HL-60 (cell line): Measurements from ENCODE around the gene OR10AD1.

Source experiments
- CTCF ChIP-seq: IDR thresholded peaks from one replicate; pipeline ENCODE4 v1.5.1; 2011; ENCODE audit warnings: low read length, control low read depth, inconsistent platforms; ENCODE audit not compliant: insufficient read depth
- GABPA ChIP-seq: IDR thresholded peaks from 2 replicates; pipeline ENCODE4 v1.6.1; 2012; ENCODE audit warnings: low read depth
- REST ChIP-seq: IDR thresholded peaks from 2 replicates; pipeline ENCODE4 v1.6.1; 2012; ENCODE audit warnings: low read depth; ENCODE audit not compliant: insufficient replicate concordance

GRCh38 chr12:48187916-48188695, 15.0 kb downstream of the OR10AD1 start:
- TF ChIP-seq CTCF (no peak), GABPA (no peak), REST (no peak)
